Fibroblast of gingiva (primary cell): ENCODE measurements around the gene RPS6KA2.
"Not testable (repeated sequence)": the region's sequence is repeated elsewhere in the genome, so short reads cannot be mapped to it uniquely, and the experiment has no call there.

ENCODE experiments used
- DNase-seq: peaks from one replicate; pipeline ENCODE4 v3.0.0-alpha.2; 2011; ENCODE audit warnings: low read depth

RPS6KA2 gene

DNA sequence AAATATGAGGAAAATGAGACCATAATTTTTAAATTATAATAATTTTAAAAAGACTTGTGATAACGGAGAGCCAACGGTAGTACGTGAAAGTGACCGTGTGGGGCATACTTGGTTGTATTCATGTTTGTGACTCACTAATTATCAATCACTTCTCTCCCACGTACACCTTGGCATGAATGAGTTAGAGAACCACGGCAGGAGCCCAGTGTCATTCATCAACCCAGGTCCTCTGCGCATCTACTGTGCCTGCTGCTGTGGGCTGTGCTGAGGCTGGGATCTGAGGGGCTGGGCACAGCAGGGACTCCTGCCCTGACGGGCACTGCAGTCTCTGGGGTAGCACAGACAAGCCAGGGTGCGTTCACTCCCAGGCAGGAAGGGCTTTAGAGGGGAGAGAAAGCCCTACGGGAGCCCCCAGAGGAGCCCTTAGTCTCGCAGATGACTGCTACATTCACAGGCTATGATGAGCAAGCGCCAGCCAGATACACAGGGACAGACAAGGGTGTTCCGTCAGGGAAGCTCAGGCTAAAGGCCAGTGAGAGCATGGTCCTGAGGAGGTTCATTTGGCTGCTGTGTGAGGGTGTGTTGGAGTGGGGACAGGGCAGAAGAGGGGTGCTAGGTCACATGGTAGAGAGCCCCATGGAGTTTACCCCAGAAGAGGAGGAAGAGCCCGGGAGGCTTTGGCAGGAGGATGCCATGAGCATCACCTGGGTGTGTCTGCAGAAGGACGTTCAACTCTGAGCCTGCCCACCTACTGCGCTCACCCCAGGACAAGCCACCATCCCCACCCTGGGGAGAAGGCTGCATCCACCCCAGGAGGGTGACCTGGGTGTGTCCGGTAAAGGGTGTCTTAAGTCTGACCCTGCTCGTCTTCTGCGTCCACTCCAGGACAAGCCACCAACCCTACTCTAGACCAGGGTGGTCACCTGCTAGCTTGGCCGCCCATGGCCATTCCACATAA lies 8.2 kb upstream of the RPS6KA2 start:
- DNase-seq, result no peak

DNA sequence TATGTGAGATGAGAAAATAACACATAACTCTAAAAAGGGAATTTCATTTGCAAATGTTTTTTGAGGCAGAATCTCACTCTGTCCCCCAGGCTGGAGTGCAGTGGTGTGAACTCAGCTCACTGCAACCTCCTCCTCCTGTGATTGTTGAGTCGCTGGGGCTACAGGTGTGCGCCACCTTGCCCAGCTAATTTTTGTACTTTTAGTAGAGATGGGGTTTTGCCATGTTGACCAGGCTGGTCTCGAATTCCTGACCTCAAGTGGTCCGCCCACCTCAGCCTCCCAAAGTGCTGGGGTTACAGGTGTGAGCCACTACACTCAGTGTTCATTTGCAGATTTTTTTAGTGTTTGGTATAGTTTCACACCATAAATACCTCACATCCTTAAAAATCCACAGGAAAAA lies 7.5 kb upstream of the RPS6KA2 start:
- DNase-seq, result not testable (repeated sequence)

DNA sequence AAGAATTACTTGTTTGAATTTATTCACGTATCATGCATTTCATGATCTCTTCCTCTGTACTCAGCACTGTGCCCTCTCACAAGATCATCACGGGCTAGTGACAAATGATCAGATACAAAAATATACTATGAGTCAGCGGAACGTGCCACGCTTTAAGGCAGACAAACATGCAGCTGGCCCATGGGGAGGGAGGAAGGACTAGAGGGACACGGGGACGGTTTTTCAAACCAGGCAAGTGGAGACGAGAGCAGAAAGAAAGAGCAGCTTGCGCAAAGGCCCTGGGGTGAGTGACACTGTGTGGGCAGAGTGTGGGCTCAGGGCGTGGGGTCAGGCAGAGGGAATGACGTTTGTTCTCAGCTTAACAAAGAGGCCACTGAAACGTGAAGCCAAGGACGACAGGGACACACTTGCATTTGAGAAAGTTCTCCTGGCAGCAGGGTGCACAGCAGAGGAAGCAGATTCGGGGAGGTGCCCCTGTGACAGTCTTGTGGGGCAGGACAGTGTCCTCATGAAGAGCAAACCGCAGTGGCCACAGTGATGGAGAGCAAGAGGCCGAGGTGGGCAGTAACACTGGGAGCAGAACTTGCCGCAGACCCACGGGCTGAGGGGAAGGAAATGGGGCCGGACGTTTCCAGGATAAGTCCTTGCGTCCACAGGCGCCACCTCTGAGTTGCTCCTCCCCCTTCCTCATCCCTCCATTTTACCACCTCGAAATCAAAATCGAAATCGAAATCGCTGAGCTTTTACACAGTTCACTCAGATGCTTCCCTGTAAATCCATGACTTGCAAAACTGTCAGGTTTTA lies 6.9 kb upstream of the RPS6KA2 start:
- no peak for DNase-seq

DNA sequence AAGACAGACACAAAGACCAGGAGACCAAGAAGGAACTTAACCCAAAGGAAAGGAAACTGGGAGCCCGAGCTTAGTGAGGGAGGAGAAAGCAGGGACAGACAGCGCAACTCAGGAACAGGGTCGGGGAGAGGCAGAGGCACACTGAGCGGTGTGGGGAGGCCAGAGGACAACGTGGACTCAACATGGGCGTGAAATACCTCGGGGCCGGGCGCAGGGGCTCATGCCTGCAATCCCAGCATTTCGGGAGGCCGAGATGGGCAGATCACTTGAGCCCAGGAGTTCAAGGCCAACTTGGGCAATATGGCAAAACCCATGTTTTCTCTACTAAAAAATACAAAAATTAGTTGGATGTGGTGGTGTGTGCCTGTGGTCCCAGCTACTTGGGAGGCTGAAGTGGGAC lies 5.7 kb upstream of the RPS6KA2 start:
- DNase-seq, result no peak

DNA sequence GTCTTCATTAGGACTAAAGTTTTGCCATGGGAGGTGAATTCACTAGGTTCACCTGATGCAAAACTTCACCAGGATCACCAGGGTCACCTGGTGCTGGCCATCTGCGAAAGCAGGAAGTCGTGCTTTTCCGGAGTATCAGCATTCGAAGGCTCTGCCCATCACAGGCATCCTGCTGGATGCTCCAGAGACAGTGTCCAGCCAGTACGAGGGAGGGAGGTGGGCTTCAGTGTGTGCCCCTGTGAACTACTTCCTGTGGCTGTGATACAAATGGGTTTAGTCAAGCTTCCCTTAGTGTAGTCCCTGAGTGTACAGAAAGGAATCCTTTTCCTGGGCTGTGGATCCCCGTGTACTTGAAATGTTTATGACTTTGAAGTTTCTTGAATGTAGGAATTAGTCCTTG lies 3.4 kb upstream of the RPS6KA2 start:
- no peak for DNase-seq

DNA sequence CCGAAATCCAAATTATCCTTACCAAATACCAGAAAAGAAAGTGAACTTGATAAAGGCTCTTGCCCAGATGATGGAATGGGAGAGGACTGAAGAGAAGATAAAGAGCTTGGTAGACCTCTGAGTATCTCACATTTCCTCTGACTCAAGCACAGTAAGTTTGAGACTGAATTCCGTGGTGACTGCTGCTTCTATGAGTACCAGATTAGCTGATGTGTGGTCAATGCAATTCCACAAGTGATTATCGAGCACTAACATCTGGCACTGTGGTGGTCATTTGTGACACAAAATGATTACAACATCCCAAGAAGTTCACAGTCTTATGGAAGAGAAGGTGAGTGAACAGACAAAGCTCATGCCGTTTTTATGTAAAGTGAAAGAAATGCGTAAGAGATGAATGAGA lies 2.6 kb upstream of the RPS6KA2 start:
- no peak for DNase-seq

DNA sequence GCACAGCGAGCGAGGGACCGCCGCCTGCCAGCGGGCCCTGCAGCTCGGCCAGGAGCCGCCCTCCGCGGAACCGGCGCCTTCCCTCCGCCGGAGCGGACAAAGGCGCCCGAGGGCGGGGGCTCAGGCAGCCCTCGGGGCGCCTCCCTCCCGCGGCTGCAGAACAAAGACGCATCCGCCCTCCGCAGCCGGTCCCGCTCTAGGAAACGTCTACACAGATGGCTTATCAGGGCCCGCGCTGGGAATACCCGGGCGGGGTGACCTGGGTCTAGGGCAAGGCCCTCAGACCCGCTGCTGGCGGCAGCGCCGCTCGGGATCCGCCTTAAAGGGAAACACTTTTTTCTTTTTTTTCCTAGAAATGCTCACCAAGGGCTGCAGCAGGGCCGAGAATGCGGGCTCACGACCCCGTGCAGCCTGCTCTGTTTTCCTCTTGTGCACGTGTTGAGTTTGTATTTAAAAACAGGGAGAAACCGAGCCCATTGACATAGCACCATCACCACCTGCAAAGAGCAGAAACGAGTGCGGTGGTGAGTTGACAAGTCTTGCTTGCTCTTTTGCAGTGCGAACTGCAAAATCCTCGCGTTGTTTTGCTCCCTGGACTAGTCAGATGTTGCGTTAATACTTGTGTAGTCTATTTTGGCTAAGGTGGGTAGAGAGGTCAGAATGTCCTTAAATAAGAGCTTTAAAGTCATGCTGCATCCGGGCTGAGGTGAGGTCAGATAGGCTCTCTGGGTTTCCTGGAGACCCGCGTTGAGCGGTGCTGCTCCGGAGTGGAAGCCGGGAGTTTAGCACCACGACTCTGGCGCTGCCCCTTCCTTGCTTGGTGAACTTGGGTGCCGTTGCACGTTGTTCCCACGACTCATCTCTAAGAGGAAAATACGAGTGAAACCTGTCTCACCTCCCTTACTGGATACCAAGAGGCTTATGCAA lies 1.1 kb upstream of the RPS6KA2 start:
- no peak for DNase-seq

DNA sequence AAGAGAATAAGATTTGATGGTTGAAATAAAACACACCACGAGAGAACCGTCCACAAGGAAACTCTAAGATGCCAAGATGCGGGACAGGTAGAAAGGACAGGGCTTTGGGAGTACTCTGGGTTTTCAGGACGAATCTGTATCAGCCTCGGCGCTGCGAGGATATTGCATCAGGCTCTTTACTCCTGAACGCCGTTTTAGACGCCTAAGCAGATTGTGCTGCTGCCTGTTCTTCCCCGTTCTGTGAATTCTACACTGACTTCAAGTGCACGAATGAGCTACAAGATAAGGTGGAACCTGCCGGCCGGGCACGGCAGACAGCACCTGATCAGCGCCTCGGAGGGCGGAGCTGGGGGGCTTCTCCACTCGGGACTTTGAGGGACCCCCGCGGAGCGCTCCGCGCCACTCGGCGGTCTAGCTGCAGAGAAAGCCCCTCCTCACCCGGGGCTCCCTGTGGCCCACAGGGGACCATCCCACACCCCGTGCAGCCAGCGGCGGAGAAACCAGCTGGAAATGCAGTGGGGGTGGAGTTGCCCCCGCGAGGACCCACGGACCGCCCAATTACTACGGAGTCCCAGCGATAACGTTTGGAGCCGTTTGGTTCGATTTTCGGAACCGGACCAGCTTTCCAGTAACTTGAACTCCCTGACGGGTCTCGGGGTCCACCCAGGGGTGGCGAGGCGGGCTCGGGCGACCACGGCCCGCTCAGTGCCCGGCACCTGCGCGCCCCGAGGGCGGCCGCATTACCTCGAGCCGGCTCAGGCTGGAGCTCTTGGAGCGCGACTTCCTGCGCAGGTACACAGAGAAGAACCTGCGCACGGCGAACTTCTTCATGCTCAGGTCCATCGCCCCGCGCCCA lies 646 bp downstream of the RPS6KA2 start:
- peak; percentile 21 for DNase-seq

DNA sequence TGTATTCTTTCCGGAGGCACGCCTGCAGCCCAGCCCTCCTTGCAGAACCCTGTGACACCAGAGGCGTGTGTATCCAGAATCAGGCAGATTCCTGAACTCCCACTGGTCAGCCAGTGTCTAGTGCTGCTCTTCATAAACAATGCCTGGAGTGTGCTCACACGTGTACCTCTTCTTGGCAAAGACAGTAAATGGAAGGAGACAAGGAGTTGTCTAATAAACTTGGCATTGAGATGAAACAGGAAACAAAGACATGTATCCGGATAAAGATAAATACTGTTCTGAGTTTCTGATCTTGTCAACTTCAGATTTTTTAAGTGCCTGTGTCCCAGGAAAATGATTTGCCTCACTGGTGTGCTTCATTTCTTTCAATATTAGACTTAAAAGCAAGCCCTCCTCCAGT lies 1.7 kb downstream of the RPS6KA2 start:
- peak; percentile 52 for DNase-seq

DNA sequence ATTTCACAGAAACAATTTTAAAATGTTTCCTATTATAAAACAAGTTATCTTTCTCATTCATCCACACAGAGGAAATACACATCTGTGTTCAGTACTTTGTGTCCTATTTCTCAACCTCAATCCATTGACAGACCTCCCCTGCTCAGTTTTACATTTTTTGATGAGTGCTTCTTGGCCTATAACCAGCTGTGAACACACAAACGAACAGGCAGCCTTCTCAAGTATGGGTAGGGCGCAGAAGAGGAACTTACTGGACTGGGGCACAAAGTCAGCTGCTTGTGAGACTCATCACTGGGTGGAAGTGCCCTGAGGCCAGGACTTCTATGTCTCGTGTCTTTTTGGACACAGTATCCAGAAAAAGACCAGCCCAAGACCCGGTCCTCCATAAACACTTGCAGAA lies 2.8 kb downstream of the RPS6KA2 start:
- peak; percentile 97 for DNase-seq

DNA sequence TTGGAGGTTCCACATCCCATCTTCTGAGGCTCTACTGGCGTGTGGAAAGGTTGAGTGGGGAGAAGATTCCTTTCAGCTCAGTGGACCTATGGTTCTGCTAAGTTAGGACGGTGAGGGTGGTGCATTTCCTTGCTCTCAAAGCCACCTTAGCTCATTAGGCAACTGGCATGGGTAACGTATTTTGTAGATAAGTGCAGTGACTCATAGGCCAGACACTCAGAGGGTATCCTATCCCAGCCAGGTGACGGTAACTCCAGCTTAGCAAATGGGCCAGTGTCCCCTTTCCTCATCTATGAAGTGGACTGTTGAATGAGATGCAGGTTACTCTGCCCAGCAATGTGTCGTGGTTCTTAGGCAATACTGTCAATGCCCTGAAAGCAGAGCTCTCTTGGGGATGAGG lies 3.7 kb downstream of the RPS6KA2 start:
- no peak for DNase-seq

DNA sequence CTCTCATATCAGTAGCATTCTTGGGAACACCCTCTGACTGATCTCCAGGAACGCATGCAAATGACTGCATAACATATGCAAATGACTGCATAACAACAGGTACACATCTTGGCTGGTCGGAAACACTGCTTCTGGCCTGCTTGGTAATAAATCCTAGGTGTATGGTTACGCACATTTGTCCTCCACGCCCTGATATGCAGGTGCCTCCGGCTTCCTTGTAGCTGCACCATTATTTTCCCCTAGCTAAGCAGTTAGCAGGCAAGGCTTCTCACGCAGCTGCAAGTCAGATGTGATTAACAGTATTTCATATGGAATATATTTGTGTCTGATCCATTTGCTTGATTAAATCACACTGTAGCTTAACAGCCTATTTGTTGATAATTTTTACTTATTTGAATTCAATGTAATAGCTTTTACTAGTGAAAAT lies 5.9 kb downstream of the RPS6KA2 start:
- no peak for DNase-seq

DNA sequence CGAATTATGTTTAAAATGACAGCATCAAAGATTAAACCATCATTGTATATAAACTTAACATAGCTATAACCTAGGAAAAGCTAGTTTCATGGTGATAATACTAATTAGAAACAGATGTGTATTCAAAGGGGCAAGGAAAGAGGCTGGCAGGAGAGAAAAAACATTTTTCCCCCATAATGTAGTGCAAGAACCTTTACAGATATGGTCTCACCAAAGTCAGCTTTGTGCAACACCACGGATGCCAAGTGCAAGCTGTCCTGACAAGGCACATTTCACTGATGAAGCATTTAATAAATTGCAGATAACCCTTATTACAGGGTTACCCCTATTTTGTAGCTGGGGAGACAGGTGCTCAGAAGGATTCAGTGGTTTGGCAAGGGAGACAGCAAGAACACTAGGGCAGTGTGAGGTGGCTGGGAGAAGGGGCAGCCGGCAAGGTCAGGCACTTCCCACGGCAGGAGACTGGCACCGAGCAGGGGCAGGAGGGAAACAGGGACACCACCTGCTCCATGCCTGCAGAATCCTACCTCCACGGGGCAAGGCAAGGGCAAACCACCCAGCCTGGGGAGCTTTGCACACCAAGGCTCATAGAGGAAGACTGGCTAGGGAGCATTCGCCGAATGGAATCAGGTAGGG lies 6.5 kb downstream of the RPS6KA2 start:
- peak; percentile 30 for DNase-seq

DNA sequence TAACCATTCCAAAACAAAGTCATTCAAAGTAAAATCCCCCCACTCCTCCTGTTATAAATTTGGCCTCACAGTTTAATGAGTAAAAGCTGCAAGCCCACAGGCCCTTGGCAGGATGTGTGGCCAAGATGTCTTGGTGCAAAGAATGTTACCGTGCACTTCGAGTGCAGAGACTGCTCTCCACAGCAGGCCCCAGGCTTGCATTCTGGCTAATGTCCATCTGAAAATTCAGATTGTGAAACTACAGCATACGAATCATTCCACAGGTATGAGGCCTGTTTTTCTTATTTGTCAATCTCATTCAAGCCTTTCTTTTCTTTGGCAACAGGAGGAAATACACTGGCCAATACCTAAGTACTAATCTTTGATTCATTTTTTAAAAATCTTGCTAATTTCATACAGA lies 7.1 kb downstream of the RPS6KA2 start:
- peak; percentile 98 for DNase-seq

DNA sequence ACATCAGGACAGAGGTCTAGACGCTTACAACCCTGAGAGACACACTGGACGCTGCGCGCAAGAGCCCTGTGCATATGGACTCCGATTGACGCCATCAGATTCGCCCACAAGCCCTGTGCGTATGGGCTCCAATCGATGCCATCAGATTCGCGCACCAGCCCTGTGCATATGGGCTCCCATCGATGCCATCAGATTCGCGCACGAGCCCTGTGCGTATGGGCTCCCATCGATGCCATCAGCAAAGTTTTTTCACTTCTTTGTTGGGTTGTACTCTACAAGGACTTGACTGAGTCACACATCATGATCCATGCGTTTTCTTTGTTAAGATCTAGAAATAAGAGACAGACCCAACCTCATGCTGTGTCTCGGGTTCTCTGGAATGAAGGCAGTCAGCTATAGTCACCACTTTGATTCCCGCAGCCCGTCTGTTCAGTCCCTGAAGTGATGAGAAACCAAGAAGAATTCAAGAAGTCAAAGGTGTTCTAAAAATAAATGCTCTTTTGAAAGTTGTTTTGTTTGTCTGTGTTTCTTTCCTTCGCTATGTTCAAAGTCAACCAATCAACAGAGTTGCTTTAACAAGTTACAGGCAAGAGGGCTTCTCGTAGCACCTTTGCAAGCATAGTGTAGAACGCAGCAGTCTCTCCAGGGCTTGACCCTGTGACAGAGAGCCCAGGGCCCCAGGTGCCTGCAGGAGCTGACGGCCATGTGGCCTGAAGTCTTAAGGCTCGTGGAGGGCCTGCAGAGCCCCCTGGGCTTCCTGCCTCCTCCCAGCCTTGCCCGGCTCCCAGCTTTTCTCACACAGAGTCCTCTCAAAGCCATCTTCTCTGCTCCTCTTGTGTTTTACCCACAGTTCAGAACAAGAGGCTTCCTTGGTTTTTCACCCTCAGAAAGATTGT lies 7.9 kb downstream of the RPS6KA2 start:
- DNase-seq, result peak; percentile 72

DNA sequence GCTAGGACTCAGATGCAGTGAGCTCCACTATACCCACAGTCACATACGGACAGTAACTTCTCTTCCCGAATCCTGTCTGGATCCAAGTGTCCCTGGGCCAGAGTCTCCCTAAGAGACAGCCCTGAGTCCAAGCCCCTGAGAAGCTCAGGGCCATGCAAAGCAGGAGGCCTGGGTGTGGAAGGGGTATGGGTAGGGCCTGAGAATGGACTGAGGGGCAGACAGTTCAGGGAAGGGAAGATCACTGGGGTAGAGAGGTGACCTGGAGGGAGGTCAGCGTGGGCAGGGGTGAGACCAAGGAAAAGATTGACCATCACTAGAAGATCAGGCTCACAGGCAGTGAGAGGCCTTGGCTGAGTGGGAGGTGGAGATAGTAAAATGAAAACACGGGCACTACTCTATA lies 8.8 kb downstream of the RPS6KA2 start:
- no peak for DNase-seq

DNA sequence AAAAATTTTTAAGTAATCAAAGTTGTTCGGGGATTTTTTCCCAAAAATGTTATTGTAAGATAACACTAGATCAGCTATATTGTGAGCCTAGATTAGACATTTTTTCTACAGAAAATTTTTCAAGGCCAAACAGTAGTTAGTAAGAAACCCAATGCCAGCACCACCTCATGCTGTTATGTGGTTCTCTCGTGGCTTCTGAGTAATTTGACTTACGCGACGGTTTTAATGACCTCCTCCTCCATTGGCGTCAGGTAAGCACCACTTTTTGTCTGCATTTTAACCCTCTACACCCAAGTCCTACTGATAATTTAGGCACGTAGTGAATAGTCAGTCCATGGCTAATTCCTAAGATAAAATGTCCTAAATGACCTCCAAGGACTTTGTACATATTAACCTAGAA lies 9.7 kb downstream of the RPS6KA2 start:
- no peak for DNase-seq

DNA sequence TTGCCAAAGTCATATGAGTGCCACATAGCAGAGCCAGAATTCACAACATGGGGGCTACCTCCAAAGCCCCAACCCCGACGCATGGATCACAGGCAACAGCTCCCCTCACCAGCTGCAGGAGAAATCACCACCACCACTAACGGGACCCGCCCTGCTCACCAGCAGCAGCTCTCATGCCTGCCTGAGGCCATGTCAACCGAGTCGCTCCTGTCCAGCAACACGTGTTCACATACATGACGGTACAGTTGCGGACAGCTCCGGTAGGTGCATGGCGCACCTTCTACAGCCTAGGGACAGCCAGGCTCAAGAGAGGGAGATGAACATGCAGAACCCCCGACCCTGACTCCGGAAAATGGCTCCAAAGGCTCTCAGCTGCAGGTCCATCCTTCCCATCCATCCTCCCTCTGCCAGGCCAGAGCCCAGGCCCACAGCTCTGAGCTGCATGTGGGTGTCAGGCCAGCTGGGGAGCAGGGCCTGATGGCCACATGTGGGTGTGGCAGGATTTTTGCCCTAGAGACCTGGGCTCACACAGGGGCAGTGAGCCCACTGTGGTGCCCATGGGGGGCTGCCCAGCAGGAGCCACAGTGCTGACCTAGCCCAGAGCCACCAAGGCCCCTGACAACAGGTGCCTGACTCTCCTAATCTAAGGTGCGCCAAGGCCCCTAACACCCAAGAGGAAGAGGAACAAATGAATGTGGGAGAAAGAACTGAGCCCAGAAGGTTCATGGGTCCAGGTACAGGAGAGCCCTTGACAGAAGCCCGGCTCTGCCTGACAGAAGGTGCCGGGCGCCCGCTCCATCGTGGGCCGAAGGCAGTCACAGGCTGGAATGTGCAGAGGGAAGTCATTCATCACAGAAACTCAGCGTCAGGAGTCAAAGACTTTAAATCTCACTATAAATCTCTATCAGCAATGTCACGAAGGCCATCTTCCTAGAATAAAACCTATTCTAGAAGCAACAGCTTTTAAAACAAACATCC lies 10.5 kb downstream of the RPS6KA2 start:
- DNase-seq, result no peak
